ENCODE data around the gene TPD52L2. TPM values are rescaled to one million over a fixed set of nuclear protein-coding genes. Genes with fewer than 3 reads are reported as not detected.
"Not testable (repeated sequence)": the region's sequence is repeated elsewhere in the genome, so short reads cannot be mapped to it uniquely, and the experiment has no call there.

Gene TPD52L2
- total RNA-seq, 1 experiment from 2014 or later: 147 TPM

- Histone ChIP-seq H4K20me1 (ENCODE audit: low read length) (peaks cover 10% of the 10 kb centered on the region; the same call in 1 of the 2 replicates), H3K4me1 (ENCODE audit: insufficient read depth, low read length) (peaks cover 10% of the 10 kb centered on the region), H3K27me3 (ENCODE audit: low read length) (no peaks in the 10 kb centered on the region), H3F3A (ENCODE audit: low read length, unreplicated experiment) (peaks cover 6% of the 10 kb centered on the region), H3K79me2 (ENCODE audit: low read length) (peaks cover 56% of the 10 kb centered on the region), H3K9ac (ENCODE audit: low read length) (peak overlapping the region; percentile 97), H3K4me2 (ENCODE audit: low read length) (peak overlapping the region; percentile 96), H3K27ac (ENCODE audit: low read length) (peak overlapping the region; percentile 76), H3K4me3 (ENCODE audit: low read length) (peak overlapping the region; percentile 90), H3K9me3 (ENCODE audit: low read length) (no peaks in the 10 kb centered on the region), H2AFZ (ENCODE audit: low read length) (peak overlapping the region; percentile 39), H3K36me3 (ENCODE audit: low read depth, low read length) (peaks cover 16% of the 10 kb centered on the region; the same call in 1 of the 2 replicates), H3K9me2 (replicated peaks; ENCODE audit: low read length) (no peaks in the 10 kb centered on the region)
- POLR2A ChIA-PET (ENCODE audit: unreplicated experiment): no interaction called here
- no TSS peak for BruUV-seq (replicated peaks)
- intact Hi-C loops (cut with micrococcal nuclease): loop anchor here (1.0 to 2.0 kb wide), 2 partner anchors 31 to 45 kb away; partner anchors contain the start of gene DNAJC5
- DNase-seq (peak; percentile 78), ATAC-seq (peak; percentile 49)
- TF ChIP-seq EZH2phosphoT487 (IDR thresholded peaks at IDR 0.05; ENCODE audit: borderline replicate concordance, low read length) (no peak), CTCF (conservative IDR thresholded peaks at IDR 0.05; ENCODE audit: low read depth, low read length) (peak; percentile 63)
- CTCF ChIA-PET: interaction anchor here (0.6 kb wide), 1 partner anchor 326 kb away, joined by 10 read pairs; no protein-coding TSS in a partner anchor
Measured at GRCh38 chr20:63863798-63864544, 1.1 kb upstream of the TPD52L2 start.

GRCh38 chr20:63864545-63864977, 509 bp upstream of the TPD52L2 start:
- Histone ChIP-seq H3K27me3 (ENCODE audit: low read length) (no peaks in the 10 kb centered on the region), H3K9me2 (replicated peaks; ENCODE audit: low read length) (no peaks in the 10 kb centered on the region), H3F3A (ENCODE audit: low read length, unreplicated experiment) (peaks cover 6% of the 10 kb centered on the region), H2AFZ (ENCODE audit: low read length) (peak overlapping the region; percentile 39), H3K79me2 (ENCODE audit: low read length) (peaks cover 62% of the 10 kb centered on the region), H4K20me1 (ENCODE audit: low read length) (peaks cover 10% of the 10 kb centered on the region; the same call in 1 of the 2 replicates), H3K27ac (ENCODE audit: low read length) (peak overlapping the region; percentile 76), H3K4me1 (ENCODE audit: insufficient read depth, low read length) (peaks cover 10% of the 10 kb centered on the region), H3K9me3 (ENCODE audit: low read length) (no peaks in the 10 kb centered on the region), H3K36me3 (ENCODE audit: low read depth, low read length) (peaks cover 22% of the 10 kb centered on the region; the same call in 1 of the 2 replicates), H3K4me2 (ENCODE audit: low read length) (peak overlapping the region; percentile 96), H3K4me3 (ENCODE audit: low read length) (peak overlapping the region; percentile 90), H3K9ac (ENCODE audit: low read length) (peak overlapping the region; percentile 97)
- intact Hi-C loops (cut with micrococcal nuclease): loop anchor here (1.0 to 2.0 kb wide), 2 partner anchors 30 to 45 kb away; partner anchors contain the start of gene DNAJC5
- CTCF ChIA-PET: interaction anchor here (0.8 to 1.9 kb wide), 3 partner anchors 109 to 327 kb away, joined by 3 to 8 read pairs (median 3); partner anchors contain the start of gene PTK6
- ATAC-seq (no peak), DNase-seq (no peak)
- TF ChIP-seq CTCF (conservative IDR thresholded peaks at IDR 0.05; ENCODE audit: low read depth, low read length): 0 out of 2 replicates have a peak, but pooled peaks have one; percentile 6
- TF ChIP-seq EZH2phosphoT487 (IDR thresholded peaks at IDR 0.05; ENCODE audit: borderline replicate concordance, low read length): no peak
- POLR2A ChIA-PET (ENCODE audit: unreplicated experiment): interaction anchor here (0.5 to 1.6 kb wide), 10 partner anchors 9 to 344 kb away, joined by 3 to 12 read pairs (median 5); partner anchors contain the start of gene PPDPF
- TSS peak; percentile 66 for BruUV-seq (replicated peaks)

- intact Hi-C loops (cut with micrococcal nuclease); H3K9me2 ChIP-seq (replicated peaks; ENCODE audit: low read length); H3K27ac ChIP-seq (ENCODE audit: low read length); H2AFZ ChIP-seq (ENCODE audit: low read length); DNase-seq; H3K4me1 ChIP-seq (ENCODE audit: insufficient read depth, low read length); CTCF ChIA-PET; H3K9ac ChIP-seq (ENCODE audit: low read length); H3F3A ChIP-seq (ENCODE audit: low read length, unreplicated experiment); H3K9me3 ChIP-seq (ENCODE audit: low read length); BruUV-seq (replicated peaks); H3K27me3 ChIP-seq (ENCODE audit: low read length); ATAC-seq: not testable (repeated sequence)
- H3K36me3 ChIP-seq (ENCODE audit: low read depth, low read length): peaks cover 30% of the 10 kb centered on the region; the same call in 1 of the 2 replicates
- H3K4me3 ChIP-seq (ENCODE audit: low read length): peak overlapping the region; percentile 90
- H4K20me1 ChIP-seq (ENCODE audit: low read length): peaks cover 10% of the 10 kb centered on the region; the same call in 1 of the 2 replicates
- POLR2A ChIA-PET (ENCODE audit: unreplicated experiment): interaction anchor here (0.6 kb wide), 1 partner anchor 66 kb away, joined by 4 read pairs; no protein-coding TSS in a partner anchor
- H3K4me2 ChIP-seq (ENCODE audit: low read length): peak overlapping the region; percentile 82
- peaks cover 83% of the 10 kb centered on the region for H3K79me2 ChIP-seq (ENCODE audit: low read length)
Measured at GRCh38 chr20:63867042-63867441, 2.0 kb downstream of the TPD52L2 start.

All from PC-3 (cell line).